ENCODE measurements around the gene UXS1.

The UXS1 gene

DNA sequence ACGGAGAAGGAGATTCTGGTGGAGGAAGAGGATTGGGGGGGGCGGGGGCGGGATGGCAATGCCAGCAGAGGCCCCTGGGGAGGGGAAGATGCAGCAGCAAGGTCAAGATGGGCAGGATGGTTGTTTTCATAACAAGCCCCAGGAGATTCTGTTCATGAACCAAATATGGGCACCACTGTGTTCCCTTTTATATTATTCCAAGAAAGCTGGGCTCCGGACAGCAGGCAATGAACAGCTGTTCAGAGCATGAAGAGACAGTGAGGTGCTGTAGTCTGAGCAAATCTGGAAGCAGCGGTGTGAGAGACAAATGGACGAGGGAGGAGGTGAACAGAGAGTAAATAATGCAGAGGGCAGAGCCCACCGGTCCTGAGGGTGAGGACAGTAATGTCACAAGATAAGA, 20.0 kb downstream of the UXS1 start:
- Histone ChIP-seq H3K9ac (ENCODE audit: low read depth, low read length) (no peak overlapping the region), H3K36me3 (ENCODE audit: control insufficient read depth, insufficient read depth, low read length) (no peaks in the 10 kb centered on the region), H3K9me3 (ENCODE audit: control insufficient read depth, insufficient read depth, low read length) (no peaks in the 10 kb centered on the region), H3K27me3 (ENCODE audit: control insufficient read depth, insufficient read depth, low read length) (no peaks in the 10 kb centered on the region), H3K4me3 (ENCODE audit: low read depth, low read length) (no peak overlapping the region), H3K4me1 (ENCODE audit: control insufficient read depth, insufficient read depth, low read length) (peaks cover 5% of the 10 kb centered on the region)

DNA sequence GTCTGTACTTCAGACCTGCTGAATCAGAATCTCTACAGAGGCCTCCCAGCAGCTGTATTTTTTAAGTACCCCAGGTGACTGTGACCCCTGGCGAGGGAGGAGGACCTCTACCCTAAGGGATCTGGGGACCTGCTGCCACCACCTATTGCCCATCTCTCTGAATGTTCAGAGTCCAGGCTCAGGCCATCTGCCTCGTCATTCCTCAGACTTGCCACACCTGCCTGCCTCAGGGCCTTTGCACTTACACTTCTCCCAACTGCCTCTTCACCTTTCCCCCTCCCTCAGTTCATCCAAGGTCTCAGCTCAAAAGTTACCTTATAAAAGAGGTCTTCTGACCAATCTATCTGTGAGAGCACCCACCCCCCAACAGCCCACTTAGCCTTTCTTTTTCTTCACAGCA, 21.5 kb downstream of the UXS1 start:
- Histone ChIP-seq H3K4me3 (ENCODE audit: low read depth, low read length) (no peak overlapping the region), H3K27me3 (ENCODE audit: control insufficient read depth, insufficient read depth, low read length) (no peaks in the 10 kb centered on the region), H3K9ac (ENCODE audit: low read depth, low read length) (no peak overlapping the region), H3K4me1 (ENCODE audit: control insufficient read depth, insufficient read depth, low read length) (peaks cover 5% of the 10 kb centered on the region), H3K9me3 (ENCODE audit: control insufficient read depth, insufficient read depth, low read length) (no peaks in the 10 kb centered on the region), H3K36me3 (ENCODE audit: control insufficient read depth, insufficient read depth, low read length) (no peaks in the 10 kb centered on the region)

DNA sequence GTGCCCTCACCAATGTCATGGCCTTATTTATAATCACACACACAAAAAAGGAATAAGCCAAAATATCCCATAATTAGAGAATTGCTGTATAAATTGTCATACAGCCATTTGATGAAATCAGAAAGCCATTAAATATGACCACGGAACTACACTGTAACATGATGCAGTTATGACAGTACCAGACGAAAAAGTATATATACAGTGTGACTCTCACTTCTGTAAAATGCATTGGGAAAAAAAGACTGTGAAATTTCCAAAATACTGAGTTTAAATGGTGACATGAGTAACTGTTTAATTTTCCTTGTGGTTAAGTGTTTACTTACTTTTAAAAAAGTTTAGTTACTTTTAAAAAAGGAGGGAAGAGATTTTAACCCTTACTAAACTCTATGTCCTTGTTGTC, 25.4 kb downstream of the UXS1 start:
- H3K27me3 ChIP-seq (ENCODE audit: control insufficient read depth, insufficient read depth, low read length): no peaks in the 10 kb centered on the region
- H3K4me1 ChIP-seq (ENCODE audit: control insufficient read depth, insufficient read depth, low read length): peaks cover 41% of the 10 kb centered on the region
- no peak overlapping the region for H3K9ac ChIP-seq (ENCODE audit: low read depth, low read length)
- H3K36me3 ChIP-seq (ENCODE audit: control insufficient read depth, insufficient read depth, low read length): no peaks in the 10 kb centered on the region
- no peaks in the 10 kb centered on the region for H3K9me3 ChIP-seq (ENCODE audit: control insufficient read depth, insufficient read depth, low read length)
- no peak overlapping the region for H3K4me3 ChIP-seq (ENCODE audit: low read depth, low read length)

DNA sequence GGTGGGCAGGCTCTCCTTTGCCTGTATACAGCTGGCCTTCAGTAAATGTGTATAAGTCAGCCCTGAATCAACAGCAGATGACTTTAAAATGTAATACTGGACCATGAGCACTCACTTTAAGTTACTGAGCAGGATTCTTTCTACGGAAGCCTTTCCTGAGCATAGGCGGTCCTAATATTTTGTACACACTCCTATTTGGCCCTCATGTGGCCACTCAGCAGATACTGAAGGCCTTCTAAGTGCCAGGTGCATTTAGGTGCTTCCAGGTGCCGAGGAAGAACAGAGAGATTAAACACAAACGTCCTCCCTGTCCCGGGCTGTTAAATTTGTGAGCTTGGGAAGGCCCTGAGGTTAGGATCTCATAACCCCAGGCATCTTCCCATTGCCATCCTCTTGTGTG, 27.0 kb downstream of the UXS1 start:
- no peaks in the 10 kb centered on the region for H3K27me3 ChIP-seq (ENCODE audit: control insufficient read depth, insufficient read depth, low read length)
- no peak overlapping the region for H3K4me3 ChIP-seq (ENCODE audit: low read depth, low read length)
- H3K9me3 ChIP-seq (ENCODE audit: control insufficient read depth, insufficient read depth, low read length): no peaks in the 10 kb centered on the region
- H3K4me1 ChIP-seq (ENCODE audit: control insufficient read depth, insufficient read depth, low read length): peaks cover 44% of the 10 kb centered on the region
- H3K36me3 ChIP-seq (ENCODE audit: control insufficient read depth, insufficient read depth, low read length): peaks cover 3% of the 10 kb centered on the region
- no peak overlapping the region for H3K9ac ChIP-seq (ENCODE audit: low read depth, low read length)

DNA sequence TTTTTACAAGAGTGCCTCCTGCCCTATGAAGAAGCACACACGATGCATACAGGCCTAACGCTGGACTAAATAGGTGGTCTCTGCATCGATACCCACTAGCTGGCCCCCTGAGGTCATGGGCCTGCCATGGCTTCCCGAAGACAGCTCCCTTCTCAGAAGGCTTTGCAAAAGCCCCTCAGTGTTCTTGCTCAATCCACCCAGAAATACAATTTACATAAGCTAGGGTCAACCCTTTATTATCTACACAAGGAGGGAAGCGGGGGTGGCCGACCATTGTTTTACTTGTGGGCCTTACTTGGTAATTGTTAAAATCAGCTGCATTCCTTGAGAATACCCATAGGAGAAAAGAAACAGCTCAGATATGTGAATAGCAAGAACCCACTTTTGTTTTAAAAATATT, 28.5 kb downstream of the UXS1 start:
- Histone ChIP-seq H3K9ac (ENCODE audit: low read depth, low read length) (no peak overlapping the region), H3K4me3 (ENCODE audit: low read depth, low read length) (no peak overlapping the region), H3K4me1 (ENCODE audit: control insufficient read depth, insufficient read depth, low read length) (peaks cover 39% of the 10 kb centered on the region), H3K36me3 (ENCODE audit: control insufficient read depth, insufficient read depth, low read length) (peaks cover 3% of the 10 kb centered on the region), H3K27me3 (ENCODE audit: control insufficient read depth, insufficient read depth, low read length) (no peaks in the 10 kb centered on the region), H3K9me3 (ENCODE audit: control insufficient read depth, insufficient read depth, low read length) (no peaks in the 10 kb centered on the region)

DNA sequence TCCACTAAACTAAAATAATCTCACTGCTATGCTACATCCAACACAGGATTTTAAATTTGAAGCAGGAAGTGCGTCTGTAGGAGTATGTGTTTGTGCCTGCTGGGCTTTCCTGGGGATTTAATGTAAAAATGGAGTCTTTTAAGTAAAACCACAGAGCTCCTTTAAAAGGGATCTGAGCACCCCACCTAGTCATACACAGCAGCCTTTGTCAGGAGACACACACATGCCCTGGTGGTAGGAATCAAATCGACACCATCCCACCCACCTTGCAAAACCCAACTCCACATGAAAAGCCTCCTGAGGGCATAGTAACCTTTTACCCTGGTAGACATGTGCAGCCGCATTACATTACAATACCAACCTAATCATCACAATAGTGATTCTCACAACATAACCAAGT, 29.1 kb downstream of the UXS1 start:
- Histone ChIP-seq H3K9me3 (ENCODE audit: control insufficient read depth, insufficient read depth, low read length) (no peaks in the 10 kb centered on the region), H3K36me3 (ENCODE audit: control insufficient read depth, insufficient read depth, low read length) (peaks cover 4% of the 10 kb centered on the region), H3K4me3 (ENCODE audit: low read depth, low read length) (no peak overlapping the region), H3K9ac (ENCODE audit: low read depth, low read length) (no peak overlapping the region), H3K27me3 (ENCODE audit: control insufficient read depth, insufficient read depth, low read length) (no peaks in the 10 kb centered on the region), H3K4me1 (ENCODE audit: control insufficient read depth, insufficient read depth, low read length) (peaks cover 39% of the 10 kb centered on the region)

DNA sequence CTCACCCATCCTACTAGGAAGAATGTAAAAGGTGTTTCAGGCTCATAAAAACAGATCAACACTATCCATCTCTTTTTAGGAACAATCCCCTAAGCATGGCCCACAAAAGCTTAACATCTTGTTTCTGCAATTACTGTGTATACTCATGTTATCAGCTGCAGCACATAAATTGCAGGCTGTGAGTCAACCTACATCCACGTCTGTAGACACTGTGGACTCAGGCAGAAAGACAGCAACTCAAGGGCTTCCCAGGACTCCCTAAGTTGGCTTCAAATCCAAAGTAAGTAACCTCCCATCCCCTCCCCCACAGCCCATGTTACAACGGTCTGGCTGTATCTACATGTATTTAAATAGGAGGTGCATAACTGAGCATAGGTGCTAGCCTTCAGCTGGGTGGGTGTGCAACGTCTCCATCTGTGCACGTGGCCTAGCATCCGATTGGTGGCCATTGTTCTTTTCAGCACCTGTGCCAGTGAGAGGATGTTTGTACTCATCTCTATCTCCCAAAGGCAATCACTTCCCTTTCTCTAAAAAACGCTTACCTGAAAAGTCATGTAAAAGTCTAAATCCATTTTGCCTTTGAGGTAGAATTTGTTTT, 30.1 kb downstream of the UXS1 start:
- H3K4me3 ChIP-seq (ENCODE audit: low read depth, low read length): no peak overlapping the region
- H3K27me3 ChIP-seq (ENCODE audit: control insufficient read depth, insufficient read depth, low read length): no peaks in the 10 kb centered on the region
- H3K9ac ChIP-seq (ENCODE audit: low read depth, low read length): no peak overlapping the region
- no peaks in the 10 kb centered on the region for H3K9me3 ChIP-seq (ENCODE audit: control insufficient read depth, insufficient read depth, low read length)
- peaks cover 10% of the 10 kb centered on the region for H3K36me3 ChIP-seq (ENCODE audit: control insufficient read depth, insufficient read depth, low read length)
- peaks cover 39% of the 10 kb centered on the region for H3K4me1 ChIP-seq (ENCODE audit: control insufficient read depth, insufficient read depth, low read length)

DNA sequence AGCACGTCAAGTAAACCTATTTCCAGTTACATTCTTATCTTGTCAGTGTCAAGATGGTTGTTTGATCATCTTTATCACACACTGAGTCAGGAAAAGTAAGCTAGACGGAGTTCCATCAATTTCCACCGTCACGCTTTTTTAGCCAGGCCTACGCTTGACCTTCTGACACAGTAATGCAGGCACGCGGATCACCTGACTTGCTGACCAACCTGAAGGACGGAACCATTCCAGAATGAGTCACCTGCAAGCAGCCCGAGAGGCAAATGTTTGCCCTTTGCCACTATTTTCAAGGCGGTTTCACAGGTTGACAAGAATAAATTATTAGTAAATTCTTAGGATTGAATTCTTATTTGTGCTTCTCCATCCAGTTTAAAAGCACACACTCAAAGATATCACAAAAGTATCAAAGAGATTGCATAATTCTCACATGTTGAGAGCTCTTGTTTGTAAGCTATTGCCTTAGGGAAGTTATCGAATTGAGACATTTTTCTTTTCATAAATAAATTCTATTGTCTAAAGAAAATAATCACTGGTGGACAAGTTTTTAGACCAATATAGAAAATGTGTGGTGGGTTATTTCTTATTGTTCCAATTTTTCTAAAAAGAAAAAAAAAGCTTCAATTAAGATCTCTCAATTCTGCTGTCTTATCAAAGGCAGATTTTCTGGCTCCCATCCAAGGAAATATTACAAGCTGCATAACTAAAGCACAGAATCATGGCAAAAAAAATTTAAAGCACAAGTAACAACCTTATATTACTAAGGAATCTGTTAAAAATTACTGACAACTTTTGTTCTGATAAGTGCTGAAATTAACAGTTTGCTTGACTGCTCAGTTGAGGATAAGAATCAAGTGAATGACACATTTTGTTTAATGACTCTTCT, 31.9 kb downstream of the UXS1 start:
- Histone ChIP-seq H3K36me3 (ENCODE audit: control insufficient read depth, insufficient read depth, low read length) (peaks cover 10% of the 10 kb centered on the region), H3K4me1 (ENCODE audit: control insufficient read depth, insufficient read depth, low read length) (peaks cover 35% of the 10 kb centered on the region)

DNA sequence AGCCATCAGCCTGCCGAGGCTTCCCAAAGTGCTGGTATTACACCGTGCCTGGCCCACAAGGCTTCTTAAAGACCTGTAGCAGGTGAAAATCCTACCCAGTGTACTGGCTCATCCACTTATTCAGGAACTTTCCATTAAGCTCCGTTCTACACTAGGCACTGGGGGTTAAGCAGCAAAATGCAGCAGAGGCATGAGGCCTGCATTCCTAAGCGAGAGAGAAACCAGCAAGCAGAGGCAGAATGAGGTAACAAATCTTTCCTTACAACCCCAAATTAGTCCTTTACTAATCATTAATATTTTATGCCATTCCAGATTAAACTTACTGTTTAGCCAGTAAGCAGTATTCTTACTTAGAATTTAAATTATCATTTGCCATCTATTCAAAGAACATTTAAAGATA, 32.8 kb downstream of the UXS1 start:
- H3K27me3 ChIP-seq (ENCODE audit: control insufficient read depth, insufficient read depth, low read length): no peaks in the 10 kb centered on the region
- H3K4me3 ChIP-seq (ENCODE audit: low read depth, low read length): no peak overlapping the region
- H3K36me3 ChIP-seq (ENCODE audit: control insufficient read depth, insufficient read depth, low read length): peaks cover 10% of the 10 kb centered on the region
- H3K4me1 ChIP-seq (ENCODE audit: control insufficient read depth, insufficient read depth, low read length): peaks cover 29% of the 10 kb centered on the region
- no peaks in the 10 kb centered on the region for H3K9me3 ChIP-seq (ENCODE audit: control insufficient read depth, insufficient read depth, low read length)
- H3K9ac ChIP-seq (ENCODE audit: low read depth, low read length): no peak overlapping the region

More for the DNA sequence above, 31.9 kb downstream of the UXS1 start:
- H3K27me3 ChIP-seq (ENCODE audit: control insufficient read depth, insufficient read depth, low read length): no peaks in the 10 kb centered on the region
- H3K4me3 ChIP-seq (ENCODE audit: low read depth, low read length): no peak overlapping the region
- H3K9ac ChIP-seq (ENCODE audit: low read depth, low read length): no peak overlapping the region
- H3K9me3 ChIP-seq (ENCODE audit: control insufficient read depth, insufficient read depth, low read length): no peaks in the 10 kb centered on the region

DNA sequence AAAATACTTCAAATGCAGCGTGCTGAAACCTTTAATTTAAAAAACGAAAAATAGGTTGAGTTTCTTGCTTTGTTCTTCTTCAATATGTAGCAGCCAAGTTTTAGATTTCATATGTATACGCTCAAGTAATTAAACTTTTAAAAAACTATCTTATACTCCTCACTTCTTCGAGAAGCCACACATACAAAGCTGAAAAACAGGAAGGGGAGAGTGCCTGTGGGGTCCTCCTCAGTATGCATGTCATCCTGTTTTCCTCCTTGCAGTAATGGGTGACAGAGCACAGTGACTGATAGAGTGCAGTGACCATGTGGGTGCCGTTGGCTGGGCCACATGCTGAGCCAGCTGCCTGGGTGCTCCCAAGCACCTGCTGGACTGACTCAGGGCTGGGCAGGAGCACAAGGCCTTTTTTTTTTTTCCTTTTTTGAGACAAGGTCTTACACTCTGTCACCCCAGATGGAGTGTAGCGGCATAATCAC, 33.3 kb downstream of the UXS1 start:
- Histone ChIP-seq H3K36me3 (ENCODE audit: control insufficient read depth, insufficient read depth, low read length) (peaks cover 10% of the 10 kb centered on the region), H3K4me3 (ENCODE audit: low read depth, low read length) (no peak overlapping the region), H3K9ac (ENCODE audit: low read depth, low read length) (no peak overlapping the region)

DNA sequence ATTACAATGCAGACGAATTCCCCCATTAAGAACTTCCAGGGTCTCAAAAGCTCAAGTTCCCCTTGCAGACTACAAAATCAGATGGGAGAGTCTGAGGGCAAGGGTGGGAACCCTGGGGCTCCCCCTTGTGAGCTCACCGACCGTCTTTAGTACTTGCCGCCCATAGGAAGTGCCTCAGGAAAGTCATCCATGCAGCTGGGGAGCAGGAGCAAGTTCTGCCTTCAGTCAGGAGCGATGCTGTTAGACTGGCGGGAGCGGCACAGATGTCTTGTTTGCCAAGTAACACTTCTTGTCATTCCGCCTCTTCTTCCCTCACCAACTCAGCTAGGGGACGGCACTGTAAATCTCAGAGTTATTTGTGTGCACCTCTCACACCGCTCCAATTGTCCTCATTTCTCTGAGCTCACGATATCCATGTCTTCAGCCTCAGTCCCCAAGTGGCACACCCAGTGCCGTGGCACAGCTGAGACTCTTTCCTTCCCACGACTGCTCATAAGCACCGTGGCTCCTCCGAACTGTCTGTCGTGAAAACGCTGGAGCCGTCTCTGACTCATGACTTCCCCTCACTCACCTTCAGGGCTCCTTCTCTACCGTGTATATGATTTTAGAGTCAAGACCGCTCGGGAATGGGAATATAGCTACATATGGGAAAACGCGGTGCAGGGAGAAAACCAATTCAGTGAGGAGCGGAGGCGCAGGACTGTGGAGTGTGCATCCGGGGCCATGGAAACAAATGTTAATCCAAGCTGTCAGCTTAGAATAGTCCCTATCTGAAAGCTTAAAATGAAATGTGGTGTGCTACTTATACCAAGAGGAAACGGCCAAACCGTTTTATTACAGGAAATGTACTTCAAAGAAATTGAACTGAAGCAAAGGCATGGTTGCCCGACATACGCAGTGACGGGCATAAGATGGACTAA, 34.0 kb downstream of the UXS1 start:
- Histone ChIP-seq H3K27me3 (ENCODE audit: control insufficient read depth, insufficient read depth, low read length) (no peaks in the 10 kb centered on the region), H3K4me1 (ENCODE audit: control insufficient read depth, insufficient read depth, low read length) (peaks cover 18% of the 10 kb centered on the region), H3K9me3 (ENCODE audit: control insufficient read depth, insufficient read depth, low read length) (no peaks in the 10 kb centered on the region), H3K4me3 (ENCODE audit: low read depth, low read length) (no peak overlapping the region), H3K36me3 (ENCODE audit: control insufficient read depth, insufficient read depth, low read length) (peaks cover 10% of the 10 kb centered on the region), H3K9ac (ENCODE audit: low read depth, low read length) (no peak overlapping the region)

More for the DNA sequence above, 33.3 kb downstream of the UXS1 start:
- Histone ChIP-seq H3K4me1 (ENCODE audit: control insufficient read depth, insufficient read depth, low read length) (peaks cover 24% of the 10 kb centered on the region), H3K27me3 (ENCODE audit: control insufficient read depth, insufficient read depth, low read length) (no peaks in the 10 kb centered on the region), H3K9me3 (ENCODE audit: control insufficient read depth, insufficient read depth, low read length) (no peaks in the 10 kb centered on the region)

Data from iPS-15b (cell line).